AG04450 (cell line): ENCODE measurements around the gene TAS2R16. TPM values are rescaled to one million over a fixed set of nuclear protein-coding genes. Genes with fewer than 3 reads are reported as not detected.

Source experiments
- CTCF ChIA-PET: fragments of 300-600, 350-600 bp; formaldehyde crosslinking; extraction: SDS; loops from one replicate; lab custom pipeline; 2022; ENCODE audit warnings: antibody characterized with exemption, inconsistent platforms; lab: Charles Lee
- POLR2A ChIA-PET: fragments of 350-600 bp; formaldehyde crosslinking; extraction: SDS; loops from one replicate; lab custom pipeline; 2021; ENCODE audit warnings: antibody characterized with exemption, inconsistent platforms; lab: Yijun Ruan, JAX
- DNase-seq: peaks from one replicate; pipeline ENCODE4 v3.0.0-alpha.2; 2011; ENCODE audit warnings: low read depth, low spot score
- H3K27ac ChIP-seq: one replicate; pipeline ENCODE4 v1.5.1; 2012; ENCODE audit warnings: low read depth, low read length, control low read depth
- H3K27me3 ChIP-seq: one replicate; pipeline ENCODE4 v1.6.0; 2012; ENCODE audit warnings: low read length; ENCODE audit not compliant: control insufficient read depth, insufficient read depth
- H3K4me3 ChIP-seq: 2 replicates; pipeline ENCODE4 v1.5.1; 2011; ENCODE audit warnings: mild to moderate bottlenecking, low read depth, low read length, control low read depth
- H3K9me3 ChIP-seq: 2 replicates; pipeline ENCODE4 v1.5.1; 2012; ENCODE audit warnings: low read length; ENCODE audit not compliant: control insufficient read depth, insufficient read depth
- CTCF ChIP-seq: IDR thresholded peaks from 2 replicates; pipeline ENCODE4 v1.5.1; 2011; ENCODE audit warnings: low read depth, low read length, control low read depth, inconsistent platforms
- polyA plus RNA-seq: library from polyadenylated mRNA; depleted of rRNA; stranded (reverse); fragments of >200 nt; gene quantifications from 2 replicates; pipeline ENCODE4 v1.2.3, GENCODE V29; 2011

The TAS2R16 gene
- polyA plus RNA-seq, 1 experiment, result not detected

DNA sequence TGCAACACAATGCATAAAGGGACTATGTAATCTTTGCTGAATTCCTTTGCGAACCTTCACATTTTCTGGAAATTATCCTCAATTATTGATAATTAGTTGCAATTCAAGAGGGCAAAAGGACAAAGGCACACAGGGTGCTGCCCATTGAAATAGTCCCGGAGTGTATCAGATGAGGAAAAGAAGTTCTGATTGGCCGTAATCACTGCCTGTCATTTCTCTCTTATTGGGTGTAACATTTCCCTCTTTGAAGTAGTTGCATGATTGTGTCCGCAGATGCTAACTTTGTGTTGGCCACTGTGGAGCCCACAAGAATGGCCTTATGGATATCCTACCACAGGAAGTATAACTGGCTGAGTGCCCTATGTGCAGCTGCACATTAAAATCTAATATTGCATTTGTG, 35.1 kb upstream of the TAS2R16 start:
- no peak overlapping the region for H3K4me3 ChIP-seq
- CTCF ChIA-PET, result no interaction called here
- peaks cover 12% of the 10 kb centered on the region for H3K9me3 ChIP-seq
- no peaks in the 10 kb centered on the region for H3K27me3 ChIP-seq
- no peak for TF ChIP-seq CTCF
- POLR2A ChIA-PET, result no interaction called here
- DNase-seq, result no peak
- no peak overlapping the region for H3K27ac ChIP-seq

DNA sequence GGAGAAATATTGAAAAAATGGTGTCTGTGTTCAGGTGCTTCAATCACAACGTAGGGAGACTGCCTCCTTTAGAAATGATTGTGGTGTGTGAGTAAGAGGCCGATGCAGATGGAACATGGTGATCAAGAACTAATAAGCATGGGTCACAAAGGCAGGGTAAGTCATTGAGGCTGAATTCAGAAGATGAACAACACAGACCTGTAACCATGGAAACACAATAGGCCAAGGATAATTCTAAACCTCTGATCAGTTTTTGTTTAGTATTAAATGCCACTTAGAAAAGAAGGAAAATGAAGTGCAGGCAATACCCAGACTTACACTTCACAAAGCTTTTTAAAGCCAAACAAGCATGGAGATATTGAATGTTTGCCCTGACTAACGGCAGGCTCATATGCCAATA, 32.8 kb upstream of the TAS2R16 start:
- Histone ChIP-seq H3K4me3 (no peak overlapping the region), H3K27me3 (no peaks in the 10 kb centered on the region), H3K27ac (no peak overlapping the region), H3K9me3 (peaks cover 5% of the 10 kb centered on the region)
- TF ChIP-seq CTCF, result no peak
- POLR2A ChIA-PET, result no interaction called here
- CTCF ChIA-PET, result no interaction called here
- DNase-seq, result no peak

- Histone ChIP-seq H3K4me3 (no peak overlapping the region), H3K9me3 (peaks cover 11% of the 10 kb centered on the region), H3K27ac (no peak overlapping the region), H3K27me3 (no peaks in the 10 kb centered on the region)
- TF ChIP-seq CTCF, result no peak
- no peak for DNase-seq
- ChIA-PET POLR2A (no interaction called here), CTCF (no interaction called here)
Observed at GRCh38 chr7:123026251-123026650, 30.8 kb upstream of the TAS2R16 start.

DNA sequence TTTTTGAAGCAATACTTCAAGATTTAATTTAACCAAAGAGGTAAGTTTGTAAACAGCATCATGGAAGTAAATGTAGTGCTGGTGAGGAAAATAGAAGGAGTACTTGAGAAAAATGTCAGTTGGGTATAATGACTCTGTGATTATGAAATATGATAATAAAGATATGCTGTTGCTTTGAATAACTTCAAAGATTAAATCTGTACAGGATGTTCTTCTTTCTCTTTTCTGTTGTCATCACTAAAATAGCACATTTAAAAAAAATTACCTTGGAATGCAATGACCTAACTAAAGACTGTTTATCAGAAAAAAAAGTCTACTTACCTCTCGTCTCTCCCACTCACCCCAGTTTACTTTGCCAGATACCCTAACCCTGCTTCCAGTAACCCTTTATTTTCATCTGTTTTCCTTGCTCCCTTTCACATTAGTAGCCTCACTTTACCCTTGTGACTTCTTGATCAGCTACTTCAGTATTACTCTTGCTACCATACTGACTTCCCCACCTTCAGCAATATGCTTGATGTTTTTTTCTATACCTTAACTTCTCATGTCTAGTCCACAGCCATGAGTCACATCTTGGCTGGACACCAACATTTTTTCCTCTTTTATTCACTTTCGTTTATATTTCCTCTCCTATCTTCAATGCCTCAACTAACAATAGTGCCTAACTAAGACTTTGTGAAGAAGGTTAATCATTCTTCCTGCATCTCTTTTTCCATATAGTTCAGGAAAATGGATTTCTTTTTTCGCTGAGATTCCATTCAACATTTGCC, 29.7 kb upstream of the TAS2R16 start:
- H3K4me3 ChIP-seq, result no peak overlapping the region
- no peak overlapping the region for H3K27ac ChIP-seq
- no peak for DNase-seq
- H3K27me3 ChIP-seq, result no peaks in the 10 kb centered on the region
- CTCF ChIA-PET, result no interaction called here
- TF ChIP-seq CTCF, result no peak
- peaks cover 11% of the 10 kb centered on the region for H3K9me3 ChIP-seq
- POLR2A ChIA-PET, result no interaction called here

DNA sequence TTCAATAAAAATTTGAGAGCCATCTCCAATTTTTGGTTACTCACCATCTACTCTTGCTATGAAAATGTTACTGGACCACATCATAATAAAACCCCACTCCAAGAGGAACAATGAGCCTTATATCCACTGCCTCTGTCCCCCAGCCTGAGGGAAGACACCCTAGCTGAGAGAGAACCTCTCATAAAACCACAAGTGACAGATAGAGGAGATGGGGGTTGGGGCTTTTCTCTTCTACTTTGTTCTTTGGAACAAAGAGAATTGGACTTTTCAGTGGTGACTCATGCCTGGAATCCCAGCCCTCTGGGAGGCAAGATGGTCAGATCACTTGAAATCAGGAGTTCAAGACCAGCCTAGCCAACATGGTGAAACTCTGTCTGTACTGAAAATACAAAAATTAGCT, 27.6 kb upstream of the TAS2R16 start:
- Histone ChIP-seq H3K27me3 (no peaks in the 10 kb centered on the region), H3K4me3 (no peak overlapping the region), H3K9me3 (peaks cover 11% of the 10 kb centered on the region; the same call in 1 of the 2 replicates), H3K27ac (no peak overlapping the region)
- no peak for TF ChIP-seq CTCF
- DNase-seq, result no peak
- CTCF ChIA-PET, result no interaction called here
- POLR2A ChIA-PET, result no interaction called here
